Measurements from ENCODE around the gene RUFY1.

DNA sequence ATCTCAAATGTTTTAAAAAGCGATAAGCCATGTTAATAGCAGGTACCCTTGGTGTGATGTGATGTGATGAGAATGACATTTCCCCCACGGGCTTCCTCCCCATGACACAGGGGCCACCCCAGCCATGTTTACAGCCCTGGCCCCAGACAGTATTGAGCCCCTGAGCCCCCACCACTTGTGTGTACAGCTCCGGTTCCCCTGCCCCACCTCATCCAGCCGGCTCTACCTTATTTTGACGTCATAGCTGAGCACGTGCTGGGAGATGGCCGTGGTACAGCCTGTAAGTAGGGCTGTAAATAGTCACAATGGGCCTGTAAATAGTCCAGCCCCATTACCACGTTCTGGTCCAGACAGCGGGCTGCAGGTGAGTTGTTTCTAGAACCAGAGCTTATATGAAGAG is 98.1 kb downstream of the RUFY1 start:
- TF ChIP-seq POLR2A (IDR thresholded peaks at IDR 0.05; ENCODE audit: low read depth, low read length) (no peak), POLR2AphosphoS5 (IDR thresholded peaks at IDR 0.05; ENCODE audit: low read depth, low read length) (no peak), SPI1 (IDR thresholded peaks at IDR 0.05; ENCODE audit: low read depth, low read length) (no peak), TAF1 (IDR thresholded peaks at IDR 0.05; ENCODE audit: low read depth, low read length) (no peak), POU2F2 (IDR thresholded peaks at IDR 0.05; ENCODE audit: low read depth, low read length) (no peak)
